Colonic mucosa (tissue), 4 donors: ENCODE results near the gene CMTM7. TPM values are rescaled to one million over a fixed set of nuclear protein-coding genes. Genes with fewer than 3 reads are reported as not detected.

ENCODE experiments used
- DNase-seq: peaks from one replicate; pipeline ENCODE4 v3.0.0-alpha.2; 2020
- H3K27ac ChIP-seq: fragments of 200-600 bp; one replicate; pipeline ENCODE4 v1.8.0; 2021
- H3K27me3 ChIP-seq: fragments of 200-600 bp; one replicate; pipeline ENCODE4 v1.8.0; 2021
- H3K36me3 ChIP-seq: fragments of 200-600 bp; one replicate; pipeline ENCODE4 v1.8.0; 2021
- H3K4me1 ChIP-seq: fragments of 200-600 bp; one replicate; pipeline ENCODE4 v1.8.0; 2021; ENCODE audit warnings: mild to moderate bottlenecking
- H3K4me3 ChIP-seq: fragments of 200-600 bp; one replicate; pipeline ENCODE4 v1.8.0; 2021
- H3K9ac ChIP-seq, 2 donors: one replicate each; pipeline ENCODE4 v1.7.0; 2013; ENCODE audit warnings: control low read depth in 2 of 2, low read depth in 2 of 2, low read length in 2 of 2
- H3K9me3 ChIP-seq: fragments of 200-600 bp; one replicate; pipeline ENCODE4 v1.8.0; 2021
- CTCF ChIP-seq: fragments of 200-600 bp; IDR thresholded peaks from one replicate; pipeline ENCODE4 v1.8.0; 2022; ENCODE audit warnings: antibody characterized with exemption, mild to moderate bottlenecking
- intact Hi-C: fragments of 100-400 bp; cut with DNase I; formaldehyde crosslinking; loops from one replicate; pipeline ENCODE4 v1.14.1; 2022
- total RNA-seq, 2 donors: library from RNA; stranded (reverse); fragmentation: NEBNext Ultra II Directional in 1 of 2; extraction: Animal tissue kit (Norgen Biotek cat#: 25700) in 1 of 2; gene quantifications; one replicate each; pipeline ENCODE4 v1.2.1, GENCODE V29; 2021
- donor health status: healthy.
- donor health status: DM: no; HTN: no; CAD: no.
- donor health status: DM: no; HTN: no; CAD: no.

CMTM7 gene
- total RNA-seq, 2 donors from 2014 or later = 5.8 to 5.9 TPM

GRCh38 chr3:32419742-32420125, 28.1 kb downstream of the CMTM7 start:
- Histone ChIP-seq H3K9ac (no peak overlapping the region), H3K9me3 (no peaks in the 10 kb centered on the region), H3K27me3 (no peaks in the 10 kb centered on the region), H3K27ac (peak overlapping the region; percentile 31), H3K36me3 (no peaks in the 10 kb centered on the region), H3K4me1 (peaks cover 20% of the 10 kb centered on the region), H3K4me3 (no peak overlapping the region)
- no peak for TF ChIP-seq CTCF
- no peak for DNase-seq
- intact Hi-C loops = no loop called here

- Histone ChIP-seq H3K4me1 (peaks cover 20% of the 10 kb centered on the region), H3K9ac (peak overlapping the region; percentile 24 to 52), H3K36me3 (no peaks in the 10 kb centered on the region), H3K9me3 (no peaks in the 10 kb centered on the region), H3K27me3 (no peaks in the 10 kb centered on the region), H3K4me3 (no peak overlapping the region), H3K27ac (peak overlapping the region; percentile 31)
- DNase-seq = peak; percentile 44
- no peak for TF ChIP-seq CTCF
- intact Hi-C loops = no loop called here
Measured at GRCh38 chr3:32420126-32421038, 28.7 kb downstream of the CMTM7 start.

GRCh38 chr3:32421185-32421584, 29.5 kb downstream of the CMTM7 start:
- H3K36me3 ChIP-seq = no peaks in the 10 kb centered on the region
- H3K4me3 ChIP-seq = no peak overlapping the region
- intact Hi-C loops = no loop called here
- H3K9me3 ChIP-seq = no peaks in the 10 kb centered on the region
- peak overlapping the region; percentile 44 for H3K27ac ChIP-seq
- DNase-seq = peak; percentile 17
- peak overlapping the region in 1 of 2 donors; percentile 24 for H3K9ac ChIP-seq
- TF ChIP-seq CTCF = no peak
- H3K4me1 ChIP-seq = peaks cover 20% of the 10 kb centered on the region
- no peaks in the 10 kb centered on the region for H3K27me3 ChIP-seq

- Histone ChIP-seq H3K36me3 (no peaks in the 10 kb centered on the region), H3K4me1 (peaks cover 20% of the 10 kb centered on the region), H3K9me3 (no peaks in the 10 kb centered on the region), H3K9ac (peak overlapping the region in 1 of 2 donors; percentile 19), H3K27ac (peak overlapping the region; percentile 44), H3K4me3 (no peak overlapping the region), H3K27me3 (no peaks in the 10 kb centered on the region)
- TF ChIP-seq CTCF = no peak
- DNase-seq = peak; percentile 93
- intact Hi-C loops = no loop called here
Measured at GRCh38 chr3:32421991-32422859, 30.6 kb downstream of the CMTM7 start.

- no peak overlapping the region for H3K27ac ChIP-seq
- no peak overlapping the region for H3K4me3 ChIP-seq
- peaks cover 20% of the 10 kb centered on the region for H3K4me1 ChIP-seq
- H3K36me3 ChIP-seq = no peaks in the 10 kb centered on the region
- H3K27me3 ChIP-seq = no peaks in the 10 kb centered on the region
- intact Hi-C loops = no loop called here
- H3K9me3 ChIP-seq = no peaks in the 10 kb centered on the region
- H3K9ac ChIP-seq = no peak overlapping the region
- no peak for DNase-seq
- no peak for TF ChIP-seq CTCF
Measured at GRCh38 chr3:32422943-32423342, 31.3 kb downstream of the CMTM7 start.
